ENCODE data around the gene CFAP58.

DNA sequence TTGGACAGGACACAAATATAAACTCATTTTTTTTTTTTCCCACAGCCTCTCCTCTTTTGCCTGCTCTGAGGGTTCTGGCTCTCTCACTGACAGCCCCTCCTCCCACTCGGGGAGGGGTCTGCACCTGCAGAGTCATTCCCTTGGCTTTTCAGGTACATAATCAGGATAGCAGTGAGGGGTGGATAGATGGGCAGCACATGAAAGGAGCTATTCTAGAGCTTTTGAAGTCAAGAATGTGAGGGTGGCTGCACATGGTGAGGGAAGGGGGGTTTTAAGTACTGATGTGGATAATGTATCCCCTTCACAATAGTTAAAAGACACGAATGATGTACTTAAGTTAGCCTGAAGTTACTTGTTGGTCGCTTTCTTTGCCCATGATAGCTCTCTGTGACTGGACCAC, 76.2 kb downstream of the CFAP58 start:
- TF ChIP-seq ATF3 (IDR thresholded peaks at IDR 0.05) (no peak), RXRA (IDR thresholded peaks at IDR 0.05) (no peak), YY1 (IDR thresholded peaks at IDR 0.05) (no peak), REST (IDR thresholded peaks at IDR 0.05) (no peak), RAD21 (IDR thresholded peaks at IDR 0.05) (no peak), GABPA (IDR thresholded peaks at IDR 0.05 in 1 of 2, conservative IDR thresholded peaks at IDR 0.05 in 1 of 2) (no peak)
- TF ChIP-seq, protein P1, sequence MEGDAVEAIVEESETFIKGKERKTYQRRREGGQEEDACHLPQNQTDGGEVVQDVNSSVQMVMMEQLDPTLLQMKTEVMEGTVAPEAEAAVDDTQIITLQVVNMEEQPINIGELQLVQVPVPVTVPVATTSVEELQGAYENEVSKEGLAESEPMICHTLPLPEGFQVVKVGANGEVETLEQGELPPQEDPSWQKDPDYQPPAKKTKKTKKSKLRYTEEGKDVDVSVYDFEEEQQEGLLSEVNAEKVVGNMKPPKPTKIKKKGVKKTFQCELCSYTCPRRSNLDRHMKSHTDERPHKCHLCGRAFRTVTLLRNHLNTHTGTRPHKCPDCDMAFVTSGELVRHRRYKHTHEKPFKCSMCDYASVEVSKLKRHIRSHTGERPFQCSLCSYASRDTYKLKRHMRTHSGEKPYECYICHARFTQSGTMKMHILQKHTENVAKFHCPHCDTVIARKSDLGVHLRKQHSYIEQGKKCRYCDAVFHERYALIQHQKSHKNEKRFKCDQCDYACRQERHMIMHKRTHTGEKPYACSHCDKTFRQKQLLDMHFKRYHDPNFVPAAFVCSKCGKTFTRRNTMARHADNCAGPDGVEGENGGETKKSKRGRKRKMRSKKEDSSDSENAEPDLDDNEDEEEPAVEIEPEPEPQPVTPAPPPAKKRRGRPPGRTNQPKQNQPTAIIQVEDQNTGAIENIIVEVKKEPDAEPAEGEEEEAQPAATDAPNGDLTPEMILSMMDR (IDR thresholded peaks at IDR 0.05; ENCODE audit: low read depth, low read length, missing input control), result no peak
- TF ChIP-seq, protein P2, sequence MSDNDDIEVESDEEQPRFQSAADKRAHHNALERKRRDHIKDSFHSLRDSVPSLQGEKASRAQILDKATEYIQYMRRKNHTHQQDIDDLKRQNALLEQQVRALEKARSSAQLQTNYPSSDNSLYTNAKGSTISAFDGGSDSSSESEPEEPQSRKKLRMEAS (IDR thresholded peaks at IDR 0.05), result no peak

All from liver (tissue), 3 donors.